SK-N-SH (cell line): ENCODE results near the gene TMEM92. TPM values are rescaled to one million over a fixed set of nuclear protein-coding genes. Genes with fewer than 3 reads are reported as not detected.

ENCODE experiments used
- CTCF ChIA-PET: fragments of 300-600, 350-600 bp; formaldehyde crosslinking; extraction: SDS; loops from one replicate; lab custom pipeline; 2021; lab: Yijun Ruan, JAX
- POLR2A ChIA-PET: fragments of 350-600 bp; sonication (Branson Sonifier 250); formaldehyde crosslinking; extraction: SDS; loops from one replicate; lab custom pipeline; 2020; ENCODE audit warnings: antibody characterized with exemption, inconsistent platforms; lab: Yijun Ruan, JAX
- DNase-seq: peaks from one replicate; pipeline ENCODE4 v3.0.0; 2012
- H2AFZ ChIP-seq: fragments of 200-600 bp; sonication (generic); 2 replicates; pipeline ENCODE4 v1.8.1; 2016; ENCODE audit warnings: antibody characterized with exemption, mild to moderate bottlenecking, low read depth
- H3F3A ChIP-seq: fragments of 200-600 bp; sonication (generic); replicated peaks from 2 replicates; pipeline ENCODE3; 2016; ENCODE audit warnings: antibody characterized with exemption, mild to moderate bottlenecking; ENCODE audit not compliant: insufficient read depth
- H3K27ac ChIP-seq, 2 experiments: fragments of 200-500 bp in 1 of 2; fragments of 200-600 bp in 1 of 2; sonication (Bioruptor generic) in 1 of 2; sonication (generic), shearing (Covaris generic) in 1 of 2; 2 replicates each; pipeline versions ENCODE4 v1.5.1 to v1.6.1; 2014 to 2016; ENCODE audit warnings: low read depth in 2 of 2, inconsistent platforms in 1 of 2, low read length in 1 of 2, mild to moderate bottlenecking in 1 of 2, mixed read lengths in 1 of 2
- H3K27me3 ChIP-seq: fragments of 200-600 bp; sonication (generic), shearing (Covaris generic); 2 replicates; pipeline ENCODE4 v1.6.1; 2016; ENCODE audit warnings: mixed run types; ENCODE audit not compliant: insufficient read depth
- H3K36me3 ChIP-seq, 2 experiments: fragments of 200-500 bp in 1 of 2; fragments of 200-600 bp in 1 of 2; sonication (Bioruptor generic) in 1 of 2; sonication (generic) in 1 of 2; replicated peaks in 1 of 2; 2 replicates each; pipeline versions ENCODE3 to v1.5.1; 2014 to 2016; ENCODE audit warnings: low read length in 1 of 2, mild to moderate bottlenecking in 1 of 2; ENCODE audit not compliant: insufficient read depth in 2 of 2, control insufficient read depth in 1 of 2
- H3K4me1 ChIP-seq, 2 experiments: fragments of 200-500 bp in 1 of 2; fragments of 200-600 bp in 1 of 2; sonication (Bioruptor generic) in 1 of 2; sonication (generic), shearing (Covaris generic) in 1 of 2; 2 replicates each; pipeline versions ENCODE4 v1.5.1 to v1.6.1; 2014 to 2016; ENCODE audit warnings: low read depth in 1 of 2, low read length in 1 of 2, mixed run types in 1 of 2; ENCODE audit not compliant: insufficient read depth in 2 of 2, control insufficient read depth in 1 of 2
- H3K4me2 ChIP-seq: fragments of 200-600 bp; sonication (generic), shearing (Covaris generic); 2 replicates; pipeline ENCODE4 v1.6.1; 2017; ENCODE audit warnings: mixed run types
- H3K4me3 ChIP-seq, 2 experiments: fragments of 200-500 bp in 1 of 2; fragments of 200-600 bp in 1 of 2; sonication (Bioruptor generic) in 1 of 2; sonication (generic), shearing (Covaris generic) in 1 of 2; 2 replicates each; pipeline versions ENCODE4 v1.5.1 to v1.8.1; 2014 to 2016; ENCODE audit warnings: low read depth in 2 of 2, inconsistent platforms in 1 of 2, low read length in 1 of 2, mild to moderate bottlenecking in 1 of 2, mixed read lengths in 1 of 2, moderate library complexity in 1 of 2
- H3K79me2 ChIP-seq: fragments of 200-600 bp; sonication (generic); 2 replicates; pipeline ENCODE4 v1.8.1; 2017; ENCODE audit warnings: mild to moderate bottlenecking; ENCODE audit not compliant: insufficient read depth
- H3K9ac ChIP-seq: fragments of 200-600 bp; sonication (generic); 2 replicates; pipeline ENCODE4 v1.6.1; 2017; ENCODE audit warnings: mixed run types
- H3K9me2 ChIP-seq: fragments of 200-600 bp; sonication (generic); 2 replicates; pipeline ENCODE4 v1.6.1; 2017; ENCODE audit warnings: mixed run types
- H3K9me3 ChIP-seq: fragments of 200-600 bp; sonication (generic); 2 replicates; pipeline ENCODE4 v1.6.1; 2017; ENCODE audit warnings: mixed run types, mild to moderate bottlenecking, moderate library complexity
- H4K20me1 ChIP-seq: fragments of 200-600 bp; sonication (generic); 2 replicates; pipeline ENCODE4 v1.6.1; 2017; ENCODE audit warnings: mild to moderate bottlenecking, mixed run types; ENCODE audit not compliant: insufficient read depth
- CHD2 ChIP-seq: fragments of 150-350 bp; IDR thresholded peaks from 2 replicates; pipeline ENCODE4 v1.6.1; 2018; ENCODE audit warnings: low read length; ENCODE audit not compliant: partially characterized antibody
- CTCF ChIP-seq: fragments of 200-600 bp; sonication (generic); IDR thresholded peaks from 2 replicates; pipeline ENCODE4 v1.6.1; 2017; ENCODE audit warnings: antibody characterized with exemption, mild to moderate bottlenecking, moderate library complexity
- ELF1 ChIP-seq: IDR thresholded peaks from 2 replicates; pipeline ENCODE4 v1.4.0; 2012
- EZH2phosphoT487 ChIP-seq: fragments of 200-600 bp; sonication (generic); IDR thresholded peaks from 2 replicates; pipeline ENCODE4 v1.6.1; 2017; ENCODE audit warnings: low read depth, mixed run types, mild to moderate bottlenecking, antibody characterized with exemption, moderate library complexity, borderline replicate concordance
- GABPA ChIP-seq: IDR thresholded peaks from 2 replicates; pipeline ENCODE4 v1.4.0; 2012; ENCODE audit warnings: low read depth, mild to moderate bottlenecking
- MXI1 ChIP-seq: IDR thresholded peaks from 2 replicates; pipeline ENCODE4 v1.6.1; 2012; ENCODE audit warnings: mild to moderate bottlenecking, low read depth, low read length, improper control_type of control experiment
- NFIC ChIP-seq: IDR thresholded peaks from 2 replicates; pipeline ENCODE4 v1.4.0; 2012; ENCODE audit warnings: borderline replicate concordance
- NRF1 ChIP-seq: IDR thresholded peaks from 2 replicates; pipeline ENCODE4 v1.6.1; 2012; ENCODE audit warnings: low read depth, mild to moderate bottlenecking, low read length
- PBX3 ChIP-seq: IDR thresholded peaks from 2 replicates; pipeline ENCODE4; 2012
- RAD21 ChIP-seq: IDR thresholded peaks from 2 replicates; pipeline ENCODE4 v1.6.1; 2012; ENCODE audit warnings: mild to moderate bottlenecking, low read length
- RCOR1 ChIP-seq: fragments of 150-350 bp; IDR thresholded peaks from 2 replicates; pipeline ENCODE4 v1.6.1; 2017; ENCODE audit warnings: antibody characterized with exemption, low read length
- RFX5 ChIP-seq: IDR thresholded peaks from 2 replicates; pipeline ENCODE4 v1.6.1; 2012; ENCODE audit warnings: mild to moderate bottlenecking, improper control_type of control experiment, low read length
- TCF12 ChIP-seq: IDR thresholded peaks from 2 replicates; pipeline ENCODE4 v1.4.0; 2012
- TEAD4 ChIP-seq: IDR thresholded peaks from 2 replicates; pipeline ENCODE4 v1.4.0; 2012; ENCODE audit warnings: mild to moderate bottlenecking, borderline replicate concordance; ENCODE audit not compliant: insufficient read depth
- USF2 ChIP-seq: fragments of 150-350 bp; IDR thresholded peaks from 2 replicates; pipeline ENCODE4 v1.6.1; 2017; ENCODE audit warnings: antibody characterized with exemption, low read length, low read depth, borderline replicate concordance
- WGBS: methylation state at CpG from one replicate; pipeline ENCODE4 v1.1.6; 2017; ENCODE audit warnings: low lambda C conversion rate; 5-methylcytosine and 5-hydroxymethylcytosine counted together
- polyA plus RNA-seq, 3 experiments: library from polyadenylated mRNA; depleted of rRNA; stranded (reverse); fragments of >200 nt; gene quantifications; 2 replicates each; pipeline ENCODE4 v1.2.3, GENCODE V29; 2012

TMEM92 gene
- polyA plus RNA-seq, 1 of the 3 experiments (the other 2 are of a cell fraction): 0.46 TPM

GRCh38 chr17:50312308-50312707, 38.0 kb downstream of the TMEM92 start:
- Histone ChIP-seq H3K27ac (no peak overlapping the region), H3K36me3 (no peaks in the 10 kb centered on the region), H3K9ac (no peak overlapping the region), H3K4me2 (no peak overlapping the region), H3K9me2 (no peaks in the 10 kb centered on the region), H3K9me3 (no peaks in the 10 kb centered on the region), H2AFZ (no peak overlapping the region), H3K27me3 (0 out of 2 replicates have a peak, but pooled peaks cover 9% of the 10 kb centered on the region), H3K4me1 (no peaks in the 10 kb centered on the region; a peak in 1 of 4 replicates), H3K79me2 (no peaks in the 10 kb centered on the region), H3F3A (no peaks in the 10 kb centered on the region), H3K4me3 (no peak overlapping the region), H4K20me1 (no peaks in the 10 kb centered on the region)
- WGBS: 47% methylated on average over 5 of the region's 5 CpGs
- CTCF ChIA-PET: interaction anchor here (0.9 to 53.3 kb wide), 7 partner anchors 12 to 285 kb away, joined by 3 to 2150 read pairs (median 5); partner anchors contain the start of genes COL1A1 and LRRC59
- POLR2A ChIA-PET: no interaction called here
- TF ChIP-seq PBX3: no peak
- no peak for DNase-seq

GRCh38 chr17:50314456-50315011, 40.3 kb downstream of the TMEM92 start:
- Histone ChIP-seq H2AFZ (no peak overlapping the region), H3K9me2 (no peaks in the 10 kb centered on the region), H3K9me3 (no peaks in the 10 kb centered on the region), H3K27me3 (0 out of 2 replicates have a peak, but pooled peaks cover 9% of the 10 kb centered on the region), H3K4me3 (no peak overlapping the region), H3K4me1 (no peaks in the 10 kb centered on the region; a peak in 1 of 4 replicates), H3K36me3 (no peaks in the 10 kb centered on the region), H3K4me2 (no peak overlapping the region), H3K79me2 (no peaks in the 10 kb centered on the region), H3F3A (no peaks in the 10 kb centered on the region), H3K27ac (no peak overlapping the region), H4K20me1 (no peaks in the 10 kb centered on the region), H3K9ac (no peak overlapping the region)
- ChIA-PET POLR2A (no interaction called here), CTCF (interaction anchor here (0.6 to 5.5 kb wide), 2 partner anchors 18 to 145 kb away, joined by 3 to 43 read pairs; no protein-coding TSS in a partner anchor)
- WGBS: 75% methylated on average over 6 of the region's 6 CpGs
- TF ChIP-seq NFIC: no peak
- no peak for TF ChIP-seq TEAD4
- TF ChIP-seq RFX5: no peak
- TF ChIP-seq EZH2phosphoT487: no peak
- no peak for TF ChIP-seq TCF12
- no peak for TF ChIP-seq ELF1
- no peak for DNase-seq

- Histone ChIP-seq H3F3A (no peaks in the 10 kb centered on the region), H3K9ac (no peak overlapping the region), H3K9me2 (no peaks in the 10 kb centered on the region), H3K27me3 (0 out of 2 replicates have a peak, but pooled peaks cover 9% of the 10 kb centered on the region), H3K4me2 (no peak overlapping the region), H3K36me3 (no peaks in the 10 kb centered on the region), H2AFZ (no peak overlapping the region), H3K27ac (no peak overlapping the region), H4K20me1 (no peaks in the 10 kb centered on the region), H3K4me3 (no peak overlapping the region), H3K4me1 (no peaks in the 10 kb centered on the region; a peak in 1 of 4 replicates), H3K9me3 (no peaks in the 10 kb centered on the region), H3K79me2 (no peaks in the 10 kb centered on the region)
- POLR2A ChIA-PET: no interaction called here
- WGBS: 54% methylated on average over 3 of the region's 3 CpGs
- CTCF ChIA-PET: interaction anchor here (0.6 to 5.6 kb wide), 10 partner anchors 9 to 1082 kb away, joined by 3 to 54 read pairs (median 4); partner anchors contain the start of gene COL1A1
- no peak for DNase-seq
- TF ChIP-seq EZH2phosphoT487 (no peak), MXI1 (no peak), TEAD4 (no peak), USF2 (no peak), RAD21 (no peak), CHD2 (no peak), RCOR1 (no peak), ELF1 (no peak), GABPA (no peak), CTCF (no peak), NRF1 (no peak), RFX5 (no peak)
Measured at GRCh38 chr17:50316016-50316587, 41.8 kb downstream of the TMEM92 start.
